NCI-H2029 treated with DMSO at 0.1 percent for 48 hours (cell line): Measurements from ENCODE around the gene RAB8B.

ENCODE experiments used
- DNase-seq: peaks from one replicate; lab custom pipeline; 2025; lab: John Stamatoyannopoulos, UW

Gene RAB8B

GRCh38 chr15:63276342-63277037 is 87.1 kb downstream of the RAB8B start:
- DNase-seq = no peak

GRCh38 chr15:63277038-63277892 is 87.9 kb downstream of the RAB8B start, which contains the start of gene APH1B:
APH1B (plus strand) TSS chr15:63277605; CDS start chr15:63277624, 19 bp downstream.
- DNase-seq = peak; percentile 4

- DNase-seq = no peak
These were observed 88.6 kb downstream of the RAB8B start for GRCh38 chr15:63277893-63278456.

GRCh38 chr15:63283126-63283525 is 93.7 kb downstream of the RAB8B start:
- no peak for DNase-seq

GRCh38 chr15:63284335-63284734 is 94.9 kb downstream of the RAB8B start:
- no peak for DNase-seq

GRCh38 chr15:63287109-63287508 is 97.7 kb downstream of the RAB8B start:
- DNase-seq = no peak

GRCh38 chr15:63288342-63288741 is 98.9 kb downstream of the RAB8B start:
- no peak for DNase-seq

- DNase-seq = peak; percentile 29
These were observed 99.5 kb downstream of the RAB8B start for GRCh38 chr15:63288778-63289378.

- DNase-seq = no peak
These were observed 102.1 kb downstream of the RAB8B start for GRCh38 chr15:63291507-63291906.

GRCh38 chr15:63292241-63292640 is 102.8 kb downstream of the RAB8B start:
- DNase-seq = no peak

- no peak for DNase-seq
These were observed 103.4 kb downstream of the RAB8B start for GRCh38 chr15:63292771-63293170.

- no peak for DNase-seq
These were observed 105.0 kb downstream of the RAB8B start for GRCh38 chr15:63294359-63294758.

- no peak for DNase-seq
These were observed 105.9 kb downstream of the RAB8B start for GRCh38 chr15:63295341-63295740.

- no peak for DNase-seq
These were observed 106.8 kb downstream of the RAB8B start for GRCh38 chr15:63296195-63296594.

GRCh38 chr15:63299943-63300575 is 110.7 kb downstream of the RAB8B start:
- no peak for DNase-seq

GRCh38 chr15:63301088-63301487 is 111.7 kb downstream of the RAB8B start:
- DNase-seq = no peak

GRCh38 chr15:63305260-63305659 is 115.9 kb downstream of the RAB8B start:
- DNase-seq = no peak

GRCh38 chr15:63306492-63307073 is 117.2 kb downstream of the RAB8B start:
- no peak for DNase-seq

- no peak for DNase-seq
These were observed 119.1 kb downstream of the RAB8B start for GRCh38 chr15:63308491-63308890.

GRCh38 chr15:63308947-63309346 is 119.5 kb downstream of the RAB8B start:
- no peak for DNase-seq

GRCh38 chr15:63310646-63311045 is 121.2 kb downstream of the RAB8B start:
- no peak for DNase-seq

GRCh38 chr15:63312286-63312685 is 122.9 kb downstream of the RAB8B start:
- no peak for DNase-seq
